Esophagus muscularis mucosa (tissue), 4 donors: ENCODE data around the gene ABCB10. TPM values are rescaled to one million over a fixed set of nuclear protein-coding genes. Genes with fewer than 3 reads are reported as not detected.
A peak's percentile ranks its signal among the peaks of the same experiment; 100 is the strongest.
"Not testable (repeated sequence)": the region's sequence is repeated elsewhere in the genome, so short reads cannot be mapped to it uniquely, and the experiment has no call there.

ENCODE experiments used
- DNase-seq: peaks from one replicate; pipeline ENCODE4 v3.0.0-alpha.2; 2017; ENCODE audit errors: extremely low spot score
- H3K27ac ChIP-seq, 4 donors: fragments of 200-600 bp; sonication (generic); replicated peaks in 1 of 4; 1 replicate in 3 of 4; 2 replicates in 1 of 4; pipeline ENCODE4 v1.5.1; 2016 to 2019; ENCODE audit warnings: mild to moderate bottlenecking in 1 of 4
- H3K27me3 ChIP-seq, 4 donors: fragments of 200-600 bp; sonication (generic); one replicate each; pipeline versions ENCODE4 v1.5.1 to v1.6.0; 2016 to 2019
- H3K36me3 ChIP-seq, 4 donors: fragments of 200-600 bp; sonication (generic); one replicate each; pipeline ENCODE4 v1.5.1; 2016 to 2019
- H3K4me1 ChIP-seq, 4 donors: fragments of 200-600 bp; sonication (generic); one replicate each; pipeline ENCODE4 v1.5.1; 2016 to 2019
- H3K4me3 ChIP-seq, 4 donors: fragments of 200-600 bp; sonication (generic); 1 replicate in 2 of 4; 2 replicates in 2 of 4; pipeline ENCODE4 v1.5.1; 2016 to 2019; ENCODE audit warnings: mild to moderate bottlenecking in 4 of 4, moderate library complexity in 1 of 4
- H3K9me3 ChIP-seq, 4 donors: fragments of 200-600 bp; sonication (generic); 1 replicate in 3 of 4; 2 replicates in 1 of 4; pipeline ENCODE4 v1.5.1; 2016 to 2019
- CTCF ChIP-seq, 3 experiments: fragments of 200-600 bp in 2 of 3; fragments of 450-650 bp in 1 of 3; sonication (generic) in 2 of 3; IDR thresholded peaks; one replicate each; pipeline ENCODE4 v1.5.1; 2017 to 2019; ENCODE audit warnings: antibody characterized with exemption in 3 of 3, mild to moderate bottlenecking in 2 of 3, moderate library complexity in 1 of 3
- EP300 ChIP-seq: sonication (generic); formaldehyde crosslinking; IDR thresholded peaks from one replicate; pipeline ENCODE4 v1.6.1; 2017; ENCODE audit warnings: antibody characterized with exemption
- POLR2A ChIP-seq: fragments of 450-650 bp; IDR thresholded peaks from one replicate; pipeline ENCODE4 v1.6.1; 2017; ENCODE audit warnings: antibody characterized with exemption, moderate library complexity, mild to moderate bottlenecking, low read depth
- POLR2AphosphoS5 ChIP-seq, 2 donors: sonication (generic); formaldehyde crosslinking; IDR thresholded peaks; one replicate each; pipeline ENCODE4 v1.6.1; 2017; ENCODE audit warnings: antibody characterized with exemption in 2 of 2
- WGBS: methylation state at CpG from one replicate; pipeline ENCODE4 v1.1.5; 2018; 5-methylcytosine and 5-hydroxymethylcytosine counted together
- intact Hi-C: fragments of 100-400 bp; cut with DNase I; formaldehyde crosslinking; loops from one replicate; pipeline ENCODE4 v1.15.1; 2023
- total RNA-seq, 4 donors: library from RNA; depleted of rRNA; stranded (reverse); fragments of >200 nt; gene quantifications; one replicate each; pipeline versions ENCODE4 v1.1.0 to v1.2.1, GENCODE V29; 2016

Gene ABCB10
- total RNA-seq, 4 donors from 2014 or later = 14.1 to 28.7 (median 21.3) TPM

- Histone ChIP-seq H3K36me3 (peaks cover 45 to 91% (median 83%) of the 10 kb centered on the region in 4 donors), H3K9me3 (no peaks in the 10 kb centered on the region), H3K4me1 (no peaks in the 10 kb centered on the region), H3K27me3 (no peaks in the 10 kb centered on the region), H3K27ac (no peak overlapping the region), H3K4me3 (no peak overlapping the region)
- intact Hi-C loops = no loop called here
- WGBS = 94% methylated on average over 7 of the region's 7 CpGs
- no peak for TF ChIP-seq EP300
- TF ChIP-seq POLR2AphosphoS5 (IDR thresholded peaks at IDR 0.05) = no peak
- no peak for TF ChIP-seq CTCF (IDR thresholded peaks at IDR 0.05)
- no peak for TF ChIP-seq POLR2A
- peak; percentile 57 for DNase-seq
These were observed 28.9 kb downstream of the ABCB10 start for GRCh38 chr1:229529639-229530038.

- 100% methylated on average over 1 of the region's 1 CpG for WGBS
- Histone ChIP-seq H3K4me3 (no peak overlapping the region), H3K27me3 (no peaks in the 10 kb centered on the region), H3K4me1 (peaks cover 0 to 12% (median 12%) of the 10 kb centered on the region in 4 donors), H3K36me3 (peaks cover 41 to 97% (median 87%) of the 10 kb centered on the region in 4 donors), H3K27ac (no peak overlapping the region), H3K9me3 (no peaks in the 10 kb centered on the region)
- no peak for DNase-seq
- intact Hi-C loops = no loop called here
- TF ChIP-seq CTCF (IDR thresholded peaks at IDR 0.05) (no peak), POLR2AphosphoS5 (IDR thresholded peaks at IDR 0.05) (no peak), EP300 (no peak), POLR2A (no peak)
These were observed 31.8 kb downstream of the ABCB10 start for GRCh38 chr1:229526695-229527094.

- intact Hi-C loops = no loop called here
- H3K27me3 ChIP-seq = no peaks in the 10 kb centered on the region
- peaks cover 37 to 96% (median 78%) of the 10 kb centered on the region in 4 donors for H3K36me3 ChIP-seq
- H3K27ac ChIP-seq = peak overlapping the region; percentile 7 to 54 (median 22)
- H3K4me1 ChIP-seq = peaks cover 0 to 12% (median 12%) of the 10 kb centered on the region in 4 donors
- H3K4me3 ChIP-seq = no peak overlapping the region
- TF ChIP-seq CTCF (IDR thresholded peaks at IDR 0.05) = no peak
- TF ChIP-seq POLR2AphosphoS5 (IDR thresholded peaks at IDR 0.05) = no peak
- TF ChIP-seq EP300 = no peak
- no peak for TF ChIP-seq POLR2A
- WGBS = 48% methylated on average over 1 of the region's 1 CpG
- no peaks in the 10 kb centered on the region for H3K9me3 ChIP-seq
- no peak for DNase-seq
These were observed 35.5 kb downstream of the ABCB10 start for GRCh38 chr1:229523052-229523451.

GRCh38 chr1:229514578-229515275, 43.8 kb downstream of the ABCB10 start:
- H3K9me3 ChIP-seq = no peaks in the 10 kb centered on the region
- TF ChIP-seq POLR2A (no peak), EP300 (no peak), POLR2AphosphoS5 (IDR thresholded peaks at IDR 0.05) (peak in 1 of 2 donors; percentile 41), CTCF (IDR thresholded peaks at IDR 0.05) (peak; percentile 66 to 82 (median 82))
- H3K4me1 ChIP-seq = peaks cover 0 to 6% (median 5%) of the 10 kb centered on the region in 4 donors
- no peaks in the 10 kb centered on the region for H3K27me3 ChIP-seq
- H3K4me3 ChIP-seq = no peak overlapping the region
- DNase-seq = no peak
- WGBS = 42% methylated on average over 8 of the region's 8 CpGs
- H3K27ac ChIP-seq = peak overlapping the region in 2 of 4 donors; percentile 31 to 41
- H3K36me3 ChIP-seq = peaks cover 10 to 39% (median 14%) of the 10 kb centered on the region in 4 donors
- intact Hi-C loops = loop anchor here (5.0 kb wide), 1 partner anchor 43 kb away; the partner anchor contains the start of gene ABCB10

GRCh38 chr1:229511625-229512024, 46.9 kb downstream of the ABCB10 start:
- H3K27me3 ChIP-seq, H3K9me3 ChIP-seq, DNase-seq, H3K27ac ChIP-seq, intact Hi-C loops, H3K4me3 ChIP-seq: not testable (repeated sequence)
- Histone ChIP-seq H3K36me3 (peaks cover 0 to 11% (median 0%) of the 10 kb centered on the region in 4 donors), H3K4me1 (peaks cover 8 to 26% (median 23%) of the 10 kb centered on the region in 4 donors)
- WGBS = 97% methylated on average over 5 of the region's 6 CpGs

- H3K9me3 ChIP-seq, intact Hi-C loops: not testable (repeated sequence)
These were observed 47.3 kb downstream of the ABCB10 start for GRCh38 chr1:229511201-229511600.

More at GRCh38 chr1:229511201-229511600, 47.3 kb downstream of the ABCB10 start:
- H3K36me3 ChIP-seq, DNase-seq, H3K27ac ChIP-seq, H3K4me3 ChIP-seq, H3K27me3 ChIP-seq: not testable (repeated sequence)
- 75% methylated on average over 2 of the region's 2 CpGs for WGBS
- H3K4me1 ChIP-seq = peaks cover 11 to 30% (median 28%) of the 10 kb centered on the region in 4 donors
